ENCODE results near the gene GLYR1. TPM values are rescaled to one million over a fixed set of nuclear protein-coding genes. Genes with fewer than 3 reads are reported as not detected.

Gene GLYR1
- total and polyA plus RNA-seq, 2 experiments from 2014 or later, result 59.9 to 105 TPM

DNA sequence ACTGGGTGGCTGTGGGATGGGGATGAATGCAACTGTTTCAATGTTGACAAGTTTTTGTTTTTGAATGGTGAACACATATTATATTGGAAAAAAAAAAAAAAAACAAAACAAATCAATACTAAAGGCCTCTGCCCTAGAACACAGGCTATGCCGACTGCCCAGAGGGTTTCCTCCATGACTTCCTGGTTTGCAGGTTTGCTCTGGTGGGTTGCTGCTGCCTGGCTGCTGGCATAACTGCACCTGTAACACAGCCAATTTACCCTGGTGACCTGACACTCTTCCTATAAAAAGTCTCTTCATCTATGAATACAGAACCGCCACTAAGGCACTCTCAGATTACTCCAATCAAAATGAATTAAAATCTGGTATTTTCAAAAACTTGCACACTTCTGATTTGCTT, 10.4 kb downstream of the GLYR1 start (continued):
- TF ChIP-seq ZNF462 (CRISPR knock-in tag; IDR thresholded peaks at IDR 0.05), result no peak

DNA sequence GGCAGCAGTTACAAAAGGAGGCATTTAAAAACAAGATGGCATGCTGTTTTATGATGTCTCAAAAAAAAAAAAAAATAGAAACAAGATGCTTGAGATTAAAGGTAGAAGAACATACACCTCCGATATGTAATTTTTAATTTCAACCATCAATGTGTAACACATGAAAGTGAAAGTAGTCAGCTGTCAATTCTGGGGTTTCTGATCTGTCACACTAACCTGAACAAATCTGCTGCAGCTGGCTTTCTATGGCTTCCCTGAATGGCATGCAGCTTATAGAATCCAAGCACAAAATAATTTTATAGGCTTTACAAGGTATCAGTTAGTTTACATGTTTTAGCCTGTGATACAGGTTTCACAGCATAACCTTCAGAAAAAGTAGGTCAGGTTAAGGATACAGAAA, 13.5 kb downstream of the GLYR1 start:
- peaks cover 25% of the 10 kb centered on the region for H4K20me1 ChIP-seq (replicated peaks; ENCODE audit: insufficient read depth)
- peaks cover 45% of the 10 kb centered on the region for H3K36me3 ChIP-seq (ENCODE audit: insufficient read depth)
- Mint-ChIP-seq H3K9me3 (no peaks in the 10 kb centered on the region), H3K27ac (no peak overlapping the region), H3K27me3 (ENCODE audit: insufficient read depth, low read depth, poor library complexity) (peaks cover 3% of the 10 kb centered on the region), H3K4me1 (no peaks in the 10 kb centered on the region), H3K36me3 (ENCODE audit: low read depth) (peaks cover 64% of the 10 kb centered on the region), H3K4me3 (no peak overlapping the region)
- H3K27me3 ChIP-seq (ENCODE audit: insufficient read depth), result no peaks in the 10 kb centered on the region
- no peak overlapping the region for H3K4me3 ChIP-seq
- peaks cover 17% of the 10 kb centered on the region for H3K79me2 ChIP-seq (replicated peaks; ENCODE audit: insufficient read depth)
- DNase-seq (ENCODE audit: low spot score) (no peak), ATAC-seq (no peak)
- H3K27ac ChIP-seq (ENCODE audit: low read depth), result no peak overlapping the region
- no peak overlapping the region for H2AFZ ChIP-seq
- TF ChIP-seq EZH2phosphoT487 (IDR thresholded peaks at IDR 0.05; ENCODE audit: unreplicated experiment), result no peak
- TF ChIP-seq NANOG (IDR thresholded peaks at IDR 0.05; ENCODE audit: borderline replicate concordance), result no peak
- no peak for TF ChIP-seq POLR2AphosphoS5 (IDR thresholded peaks at IDR 0.05; ENCODE audit: low read depth)
- TF ChIP-seq ZNF114 (CRISPR knock-in tag; IDR thresholded peaks at IDR 0.05), result no peak
- TF ChIP-seq, protein P1, sequence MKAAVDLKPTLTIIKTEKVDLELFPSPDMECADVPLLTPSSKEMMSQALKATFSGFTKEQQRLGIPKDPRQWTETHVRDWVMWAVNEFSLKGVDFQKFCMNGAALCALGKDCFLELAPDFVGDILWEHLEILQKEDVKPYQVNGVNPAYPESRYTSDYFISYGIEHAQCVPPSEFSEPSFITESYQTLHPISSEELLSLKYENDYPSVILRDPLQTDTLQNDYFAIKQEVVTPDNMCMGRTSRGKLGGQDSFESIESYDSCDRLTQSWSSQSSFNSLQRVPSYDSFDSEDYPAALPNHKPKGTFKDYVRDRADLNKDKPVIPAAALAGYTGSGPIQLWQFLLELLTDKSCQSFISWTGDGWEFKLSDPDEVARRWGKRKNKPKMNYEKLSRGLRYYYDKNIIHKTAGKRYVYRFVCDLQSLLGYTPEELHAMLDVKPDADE (IDR thresholded peaks at IDR 0.05), result no peak
- no peaks in the 10 kb centered on the region for H3K9me2 ChIP-seq (ENCODE audit: insufficient read depth)
- H3F3A ChIP-seq (replicated peaks; ENCODE audit: low read depth), result 0 out of 2 replicates have a peak, but pooled peaks cover 10% of the 10 kb centered on the region
- no peaks in the 10 kb centered on the region for H3K4me1 ChIP-seq (ENCODE audit: insufficient read depth)
- no peak overlapping the region for H3K4me2 ChIP-seq

Measured in GM23338 (cell line).